ENCODE results near the gene PGAP6. TPM values are rescaled to one million over a fixed set of nuclear protein-coding genes. Genes with fewer than 3 reads are reported as not detected.

The PGAP6 gene
- total and polyA plus RNA-seq, 2 of the 13 experiments (the other 11 are each of a cell fraction or from before 2014, with no cell fraction given) = 52.7 to 136 TPM

DNA sequence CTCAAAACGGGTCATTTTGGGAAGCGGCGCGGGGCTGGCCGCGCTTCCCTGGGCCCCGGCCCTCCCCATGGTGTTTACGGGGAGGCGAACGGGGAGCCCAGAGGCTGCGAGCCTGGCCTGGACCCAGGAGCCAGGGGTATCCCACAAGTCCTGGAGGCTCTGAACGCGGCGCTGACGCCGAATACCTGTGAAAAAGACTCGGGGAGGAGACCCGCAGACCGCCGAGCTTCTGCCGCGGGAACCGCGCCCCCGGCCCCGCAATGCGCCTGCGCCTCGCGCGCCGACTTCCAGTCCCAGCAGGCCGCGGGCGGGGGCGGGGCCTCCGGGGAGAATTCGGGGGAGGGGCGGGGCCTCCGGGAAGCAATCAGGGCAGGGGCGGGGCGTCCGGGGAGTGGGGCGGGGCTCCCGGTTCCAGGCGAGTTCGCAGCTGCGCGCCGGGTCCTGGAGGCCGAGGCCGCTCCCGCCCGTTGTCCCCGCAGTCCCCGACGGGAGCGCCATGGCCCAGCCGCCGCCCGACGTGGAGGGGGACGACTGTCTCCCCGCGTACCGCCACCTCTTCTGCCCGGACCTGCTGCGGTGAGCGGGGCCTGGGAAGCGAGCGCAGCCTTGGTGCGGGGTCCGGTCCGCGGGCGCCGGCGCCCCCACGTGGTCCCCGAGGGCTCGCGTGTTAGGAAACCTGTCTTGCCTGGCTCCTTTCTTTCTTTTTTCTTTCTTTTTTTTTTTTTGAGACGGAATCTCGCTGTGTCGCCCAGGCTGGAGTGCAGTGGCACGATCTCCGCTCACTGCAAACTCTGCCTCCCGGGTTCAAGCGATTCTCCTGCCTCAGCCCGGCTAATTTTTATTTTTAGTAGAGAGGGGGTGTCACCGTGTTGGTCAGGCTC lies 19.9 kb upstream of the PGAP6 start, which contains the start of gene DECR2 (continued):
- TF ChIP-seq, protein P1, sequence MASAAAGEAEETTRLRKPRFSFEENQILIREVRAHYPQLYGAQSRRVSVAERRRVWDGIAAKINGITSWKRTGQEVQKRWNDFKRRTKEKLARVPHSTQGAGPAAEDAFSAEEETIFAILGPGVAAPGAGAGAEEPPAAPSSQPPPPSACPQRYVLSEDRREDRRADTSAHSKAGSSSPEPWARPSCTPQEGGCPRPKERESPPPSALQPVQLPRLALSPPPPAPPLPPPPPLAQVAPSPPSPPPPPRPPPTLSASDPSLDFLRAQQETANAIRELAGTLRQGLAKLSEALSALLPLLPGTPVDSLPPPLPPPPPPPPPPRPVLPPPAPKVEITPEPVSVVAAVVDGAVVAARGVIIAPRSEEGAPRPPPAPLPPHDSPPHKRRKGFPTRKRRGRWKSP (CRISPR knock-in tag; IDR thresholded peaks at IDR 0.05) = no peak
- peak; percentile 98 for TF ChIP-seq ZNF777 (CRISPR knock-in tag; IDR thresholded peaks at IDR 0.05)
- no peak for TF ChIP-seq SAFB2 (CRISPR knock-in tag; IDR thresholded peaks at IDR 0.05; ENCODE audit: borderline replicate concordance, low read depth)
- 0 out of 2 replicates have a peak, but pooled peaks have one; percentile 51 for TF ChIP-seq ZNF558 (CRISPR knock-in tag; IDR thresholded peaks at IDR 0.05; ENCODE audit: borderline replicate concordance)
- TF ChIP-seq POLR2A (IDR thresholded peaks at IDR 0.05; ENCODE audit: insufficient read depth in 1 of 2, low read depth in 2 of 2, low read length in 2 of 2) = peak; percentile 70 to 95
- TF ChIP-seq, protein P2, sequence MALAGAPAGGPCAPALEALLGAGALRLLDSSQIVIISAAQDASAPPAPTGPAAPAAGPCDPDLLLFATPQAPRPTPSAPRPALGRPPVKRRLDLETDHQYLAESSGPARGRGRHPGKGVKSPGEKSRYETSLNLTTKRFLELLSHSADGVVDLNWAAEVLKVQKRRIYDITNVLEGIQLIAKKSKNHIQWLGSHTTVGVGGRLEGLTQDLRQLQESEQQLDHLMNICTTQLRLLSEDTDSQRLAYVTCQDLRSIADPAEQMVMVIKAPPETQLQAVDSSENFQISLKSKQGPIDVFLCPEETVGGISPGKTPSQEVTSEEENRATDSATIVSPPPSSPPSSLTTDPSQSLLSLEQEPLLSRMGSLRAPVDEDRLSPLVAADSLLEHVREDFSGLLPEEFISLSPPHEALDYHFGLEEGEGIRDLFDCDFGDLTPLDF (CRISPR knock-in tag; IDR thresholded peaks at IDR 0.05) = no peak; the same call in 1 of the 2 replicates
- TF ChIP-seq, protein P3, sequence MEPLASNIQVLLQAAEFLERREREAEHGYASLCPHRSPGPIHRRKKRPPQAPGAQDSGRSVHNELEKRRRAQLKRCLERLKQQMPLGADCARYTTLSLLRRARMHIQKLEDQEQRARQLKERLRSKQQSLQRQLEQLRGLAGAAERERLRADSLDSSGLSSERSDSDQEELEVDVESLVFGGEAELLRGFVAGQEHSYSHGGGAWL (CRISPR knock-in tag; IDR thresholded peaks at IDR 0.05) = no peak; the same call in 1 of the 2 replicates
- TF ChIP-seq, protein P4, sequence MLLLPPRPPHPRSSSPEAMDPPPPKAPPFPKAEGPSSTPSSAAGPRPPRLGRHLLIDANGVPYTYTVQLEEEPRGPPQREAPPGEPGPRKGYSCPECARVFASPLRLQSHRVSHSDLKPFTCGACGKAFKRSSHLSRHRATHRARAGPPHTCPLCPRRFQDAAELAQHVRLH (CRISPR knock-in tag; IDR thresholded peaks at IDR 0.05; ENCODE audit: borderline replicate concordance, low read depth) = 0 out of 2 replicates have a peak, but pooled peaks have one; percentile 47
- TF ChIP-seq ZNF333 (CRISPR knock-in tag; IDR thresholded peaks at IDR 0.05; ENCODE audit: borderline replicate concordance) = peak; percentile 75; the same call in 1 of the 2 replicates
- TF ChIP-seq ZBTB20 (CRISPR knock-in tag; IDR thresholded peaks at IDR 0.05; ENCODE audit: borderline replicate concordance, low read depth) = no peak
- TF ChIP-seq ZNF772 (CRISPR knock-in tag; IDR thresholded peaks at IDR 0.05) = peak; percentile 81
- TF ChIP-seq, protein P5, sequence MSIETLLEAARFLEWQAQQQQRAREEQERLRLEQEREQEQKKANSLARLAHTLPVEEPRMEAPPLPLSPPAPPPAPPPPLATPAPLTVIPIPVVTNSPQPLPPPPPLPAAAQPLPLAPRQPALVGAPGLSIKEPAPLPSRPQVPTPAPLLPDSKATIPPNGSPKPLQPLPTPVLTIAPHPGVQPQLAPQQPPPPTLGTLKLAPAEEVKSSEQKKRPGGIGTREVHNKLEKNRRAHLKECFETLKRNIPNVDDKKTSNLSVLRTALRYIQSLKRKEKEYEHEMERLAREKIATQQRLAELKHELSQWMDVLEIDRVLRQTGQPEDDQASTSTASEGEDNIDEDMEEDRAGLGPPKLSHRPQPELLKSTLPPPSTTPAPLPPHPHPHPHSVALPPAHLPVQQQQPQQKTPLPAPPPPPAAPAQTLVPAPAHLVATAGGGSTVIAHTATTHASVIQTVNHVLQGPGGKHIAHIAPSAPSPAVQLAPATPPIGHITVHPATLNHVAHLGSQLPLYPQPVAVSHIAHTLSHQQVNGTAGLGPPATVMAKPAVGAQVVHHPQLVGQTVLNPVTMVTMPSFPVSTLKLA (IDR thresholded peaks at IDR 0.05) = peak; percentile 56
- no peak for TF ChIP-seq ZKSCAN5 (CRISPR knock-in tag; IDR thresholded peaks at IDR 0.05)
- no peak for TF ChIP-seq MAFG (CRISPR knock-in tag; IDR thresholded peaks at IDR 0.05)
- TF ChIP-seq, protein P6, sequence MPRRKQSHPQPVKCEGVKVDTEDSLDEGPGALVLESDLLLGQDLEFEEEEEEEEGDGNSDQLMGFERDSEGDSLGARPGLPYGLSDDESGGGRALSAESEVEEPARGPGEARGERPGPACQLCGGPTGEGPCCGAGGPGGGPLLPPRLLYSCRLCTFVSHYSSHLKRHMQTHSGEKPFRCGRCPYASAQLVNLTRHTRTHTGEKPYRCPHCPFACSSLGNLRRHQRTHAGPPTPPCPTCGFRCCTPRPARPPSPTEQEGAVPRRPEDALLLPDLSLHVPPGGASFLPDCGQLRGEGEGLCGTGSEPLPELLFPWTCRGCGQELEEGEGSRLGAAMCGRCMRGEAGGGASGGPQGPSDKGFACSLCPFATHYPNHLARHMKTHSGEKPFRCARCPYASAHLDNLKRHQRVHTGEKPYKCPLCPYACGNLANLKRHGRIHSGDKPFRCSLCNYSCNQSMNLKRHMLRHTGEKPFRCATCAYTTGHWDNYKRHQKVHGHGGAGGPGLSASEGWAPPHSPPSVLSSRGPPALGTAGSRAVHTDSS (CRISPR knock-in tag; conservative IDR thresholded peaks at IDR 0.05) = no peak
- TF ChIP-seq ZNF841 (CRISPR knock-in tag; IDR thresholded peaks at IDR 0.05; ENCODE audit: borderline replicate concordance) = no peak
- peak; percentile 98 for TF ChIP-seq RBFOX2 (IDR thresholded peaks at IDR 0.05; ENCODE audit: low read depth, low read length)
- peak; percentile 79; the same call in 1 of the 2 replicates for TF ChIP-seq ZC3H13 (CRISPR knock-in tag; IDR thresholded peaks at IDR 0.05)
- TF ChIP-seq, protein P7, sequence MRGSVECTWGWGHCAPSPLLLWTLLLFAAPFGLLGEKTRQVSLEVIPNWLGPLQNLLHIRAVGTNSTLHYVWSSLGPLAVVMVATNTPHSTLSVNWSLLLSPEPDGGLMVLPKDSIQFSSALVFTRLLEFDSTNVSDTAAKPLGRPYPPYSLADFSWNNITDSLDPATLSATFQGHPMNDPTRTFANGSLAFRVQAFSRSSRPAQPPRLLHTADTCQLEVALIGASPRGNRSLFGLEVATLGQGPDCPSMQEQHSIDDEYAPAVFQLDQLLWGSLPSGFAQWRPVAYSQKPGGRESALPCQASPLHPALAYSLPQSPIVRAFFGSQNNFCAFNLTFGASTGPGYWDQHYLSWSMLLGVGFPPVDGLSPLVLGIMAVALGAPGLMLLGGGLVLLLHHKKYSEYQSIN (CRISPR knock-in tag; IDR thresholded peaks at IDR 0.05; ENCODE audit: borderline replicate concordance) = no peak
- TF ChIP-seq, protein P8, sequence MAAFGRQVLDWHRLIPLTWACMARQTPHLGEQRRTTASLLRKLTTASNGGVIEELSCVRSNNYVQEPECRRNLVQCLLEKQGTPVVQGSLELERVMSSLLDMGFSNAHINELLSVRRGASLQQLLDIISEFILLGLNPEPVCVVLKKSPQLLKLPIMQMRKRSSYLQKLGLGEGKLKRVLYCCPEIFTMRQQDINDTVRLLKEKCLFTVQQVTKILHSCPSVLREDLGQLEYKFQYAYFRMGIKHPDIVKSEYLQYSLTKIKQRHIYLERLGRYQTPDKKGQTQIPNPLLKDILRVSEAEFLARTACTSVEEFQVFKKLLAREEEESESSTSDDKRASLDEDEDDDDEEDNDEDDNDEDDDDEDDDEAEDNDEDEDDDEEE (CRISPR knock-in tag; IDR thresholded peaks at IDR 0.05) = 0 out of 2 replicates have a peak, but pooled peaks have one; percentile 54
